Measurements from ENCODE around the gene SLC25A53.
"Not testable (repeated sequence)": the region's sequence is repeated elsewhere in the genome, so short reads cannot be mapped to it uniquely, and the experiment has no call there.

DNA sequence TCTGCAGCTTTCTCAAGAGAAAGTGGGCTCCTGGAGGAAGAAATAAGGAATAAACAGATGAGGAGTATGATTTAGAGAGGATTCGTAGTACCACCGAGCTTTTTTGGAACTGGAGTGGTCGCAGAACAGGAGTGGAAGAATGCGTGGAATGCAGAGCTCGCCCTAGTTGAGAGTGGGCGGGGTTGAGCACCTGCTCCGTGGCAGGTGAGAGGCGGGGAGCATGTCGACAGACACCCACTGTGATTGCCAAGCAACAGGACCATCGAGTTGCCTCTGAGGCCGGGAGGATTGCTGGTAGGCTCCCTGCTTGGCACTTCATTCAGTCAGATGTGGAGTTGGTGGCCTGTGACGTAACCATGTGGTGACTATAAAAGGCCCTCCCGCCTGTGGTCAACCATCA lies 101.9 kb downstream of the SLC25A53 start:
- TF ChIP-seq, protein P1, sequence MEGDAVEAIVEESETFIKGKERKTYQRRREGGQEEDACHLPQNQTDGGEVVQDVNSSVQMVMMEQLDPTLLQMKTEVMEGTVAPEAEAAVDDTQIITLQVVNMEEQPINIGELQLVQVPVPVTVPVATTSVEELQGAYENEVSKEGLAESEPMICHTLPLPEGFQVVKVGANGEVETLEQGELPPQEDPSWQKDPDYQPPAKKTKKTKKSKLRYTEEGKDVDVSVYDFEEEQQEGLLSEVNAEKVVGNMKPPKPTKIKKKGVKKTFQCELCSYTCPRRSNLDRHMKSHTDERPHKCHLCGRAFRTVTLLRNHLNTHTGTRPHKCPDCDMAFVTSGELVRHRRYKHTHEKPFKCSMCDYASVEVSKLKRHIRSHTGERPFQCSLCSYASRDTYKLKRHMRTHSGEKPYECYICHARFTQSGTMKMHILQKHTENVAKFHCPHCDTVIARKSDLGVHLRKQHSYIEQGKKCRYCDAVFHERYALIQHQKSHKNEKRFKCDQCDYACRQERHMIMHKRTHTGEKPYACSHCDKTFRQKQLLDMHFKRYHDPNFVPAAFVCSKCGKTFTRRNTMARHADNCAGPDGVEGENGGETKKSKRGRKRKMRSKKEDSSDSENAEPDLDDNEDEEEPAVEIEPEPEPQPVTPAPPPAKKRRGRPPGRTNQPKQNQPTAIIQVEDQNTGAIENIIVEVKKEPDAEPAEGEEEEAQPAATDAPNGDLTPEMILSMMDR (IDR thresholded peaks at IDR 0.05 in 2 of 3, conservative IDR thresholded peaks at IDR 0.05 in 1 of 3; ENCODE audit: control insufficient read depth in 2 of 3, extremely low read depth in 1 of 3, insufficient read depth in 1 of 3, low read depth in 3 of 3, low read length in 3 of 3): not testable (repeated sequence)
- not testable (repeated sequence) for TF ChIP-seq NR2C2 (IDR thresholded peaks at IDR 0.05; ENCODE audit: borderline replicate concordance, control insufficient read depth, insufficient read length, low read depth)

Measured in GM12878 (cell line).